Trophoblast cell (in vitro differentiated cells and primary cell): ENCODE results near the gene TIGD1.

Source experiments
- DNase-seq, 2 donors: peaks; one replicate each; pipeline ENCODE4 v3.0.0-alpha.2; 2016
- H2AFZ ChIP-seq: 2 replicates; pipeline ENCODE4 v1.6.1; 2013; ENCODE audit warnings: low read length, moderate library complexity, mild to moderate bottlenecking; ENCODE audit not compliant: insufficient read depth, poor library complexity
- H2AK5ac ChIP-seq: 2 replicates; pipeline ENCODE4 v1.6.1; 2013; ENCODE audit warnings: mild to moderate bottlenecking, low read length
- H2BK120ac ChIP-seq: 2 replicates; pipeline ENCODE4 v1.6.1; 2013; ENCODE audit warnings: low read length, mild to moderate bottlenecking, moderate library complexity; ENCODE audit not compliant: insufficient read depth, poor library complexity
- H2BK12ac ChIP-seq: 2 replicates; pipeline ENCODE4 v1.6.1; 2013; ENCODE audit warnings: mild to moderate bottlenecking, low read length, moderate library complexity
- H2BK5ac ChIP-seq: 2 replicates; pipeline ENCODE4 v1.6.1; 2013; ENCODE audit warnings: low read length, low read depth, moderate library complexity, mild to moderate bottlenecking; ENCODE audit not compliant: poor library complexity
- H3K14ac ChIP-seq: 2 replicates; pipeline ENCODE4 v1.6.1; 2013; ENCODE audit warnings: mild to moderate bottlenecking, low read length
- H3K18ac ChIP-seq: 2 replicates; pipeline ENCODE4 v1.6.1; 2013; ENCODE audit warnings: mild to moderate bottlenecking, low read length
- H3K23ac ChIP-seq: 2 replicates; pipeline ENCODE4 v1.6.1; 2013; ENCODE audit warnings: low read length
- H3K27ac ChIP-seq: 2 replicates; pipeline ENCODE4 v1.5.1; 2013; ENCODE audit warnings: low read depth, mild to moderate bottlenecking, inconsistent platforms, low read length, moderate library complexity
- H3K27me3 ChIP-seq: 2 replicates; pipeline ENCODE4 v1.6.1; 2013; ENCODE audit warnings: inconsistent platforms, mild to moderate bottlenecking, low read length, moderate library complexity; ENCODE audit not compliant: insufficient read depth
- H3K36me3 ChIP-seq, 2 experiments: 1 replicate in 1 of 2; 2 replicates in 1 of 2; pipeline ENCODE4 v1.6.1; 2013; ENCODE audit warnings: low read length in 2 of 2, mild to moderate bottlenecking in 2 of 2, moderate library complexity in 1 of 2; ENCODE audit not compliant: insufficient read depth in 2 of 2, control insufficient read depth in 1 of 2
- H3K4ac ChIP-seq: 2 replicates; pipeline ENCODE4 v1.6.1; 2013; ENCODE audit warnings: low read depth, mild to moderate bottlenecking, low read length, moderate library complexity
- H3K4me1 ChIP-seq, 2 experiments: 1 replicate in 1 of 2; 2 replicates in 1 of 2; pipeline ENCODE4 v1.6.1; 2013; ENCODE audit warnings: low read length in 2 of 2, mild to moderate bottlenecking in 2 of 2, moderate library complexity in 1 of 2; ENCODE audit not compliant: insufficient read depth in 2 of 2, control insufficient read depth in 1 of 2
- H3K4me2 ChIP-seq: 2 replicates; pipeline ENCODE4 v1.6.1; 2013; ENCODE audit warnings: inconsistent platforms, mild to moderate bottlenecking, low read length, moderate library complexity
- H3K4me3 ChIP-seq: 2 replicates; pipeline ENCODE4 v1.5.1; 2013; ENCODE audit warnings: mild to moderate bottlenecking, low read depth, low read length, inconsistent platforms
- H3K79me1 ChIP-seq: one replicate; pipeline ENCODE4 v1.6.1; 2013; ENCODE audit warnings: low read length
- H3K79me2 ChIP-seq: 2 replicates; pipeline ENCODE4 v1.6.1; 2013; ENCODE audit warnings: low read length, mild to moderate bottlenecking; ENCODE audit not compliant: control insufficient read depth, insufficient read depth, poor library complexity
- H3K9ac ChIP-seq: 2 replicates; pipeline ENCODE4 v1.6.1; 2013; ENCODE audit warnings: mild to moderate bottlenecking, low read length
- H3K9me3 ChIP-seq: 2 replicates; pipeline ENCODE4 v1.6.1; 2013; ENCODE audit warnings: low read depth, mild to moderate bottlenecking, control low read depth, inconsistent platforms, low read length; ENCODE audit not compliant: insufficient read depth
- H4K12ac ChIP-seq: 2 replicates; pipeline ENCODE4 v1.6.1; 2013; ENCODE audit warnings: low read depth, mild to moderate bottlenecking, low read length, moderate library complexity
- H4K8ac ChIP-seq: 2 replicates; pipeline ENCODE4 v1.6.1; 2013; ENCODE audit warnings: low read depth, mild to moderate bottlenecking, low read length, moderate library complexity
- H4K91ac ChIP-seq: one replicate; pipeline ENCODE4 v1.6.1; 2013; ENCODE audit warnings: low read depth, mild to moderate bottlenecking, low read length, moderate library complexity
- WGBS: extraction: QIAGEN DNeasy Blood & Tissue Kit; methylation state at CpG from one replicate; pipeline ENCODE4 v1.1.7; 2013; ENCODE audit warnings: missing lambda C conversion rate; ENCODE audit not compliant: insufficient read length, insufficient coverage; ENCODE audit errors: extremely low coverage; 5-methylcytosine and 5-hydroxymethylcytosine counted together

Gene TIGD1

DNA sequence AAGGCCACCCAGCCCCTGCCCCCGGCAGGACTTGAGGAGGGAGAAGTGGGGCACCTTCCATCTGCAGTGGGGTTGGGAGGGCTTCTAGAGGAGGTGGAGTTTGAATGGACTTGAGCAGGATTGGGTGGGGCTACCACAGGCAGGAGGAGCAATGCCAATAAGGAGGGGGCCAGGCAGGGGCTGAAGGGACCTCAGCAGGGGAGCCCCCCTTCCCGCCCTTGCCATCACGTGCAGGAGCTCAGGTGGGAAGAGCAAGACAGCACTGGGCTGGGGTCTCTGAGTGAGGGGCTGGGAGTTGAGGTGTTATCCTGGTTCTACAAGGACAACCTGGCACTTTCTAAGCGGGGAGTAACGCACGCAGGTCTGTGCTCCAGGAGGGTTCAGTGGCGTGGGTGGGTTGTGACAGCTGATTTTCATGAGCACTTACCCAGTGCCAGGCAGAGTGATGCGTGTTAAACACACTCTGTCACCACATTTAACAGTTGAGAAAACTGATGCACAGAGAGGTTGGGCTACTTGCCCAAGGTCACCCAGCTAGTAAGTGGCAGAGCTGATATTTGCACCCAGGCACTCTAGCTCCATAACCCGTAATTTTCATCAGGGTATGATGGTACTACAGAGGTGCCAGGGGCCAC lies 19.6 kb downstream of the TIGD1 start:
- Histone ChIP-seq H2AK5ac (no peak overlapping the region), H3K9me3 (peaks cover 1% of the 10 kb centered on the region), H3K14ac (no peak overlapping the region), H2AFZ (no peak overlapping the region), H3K27ac (no peak overlapping the region), H4K12ac (no peak overlapping the region), H3K4me1 (peaks cover 0 to 2% of the 10 kb centered on the region in 2 experiments), H4K8ac (no peak overlapping the region), H3K36me3 (no peaks in the 10 kb centered on the region), H3K9ac (no peak overlapping the region), H2BK12ac (no peak overlapping the region), H3K4me3 (no peak overlapping the region), H3K18ac (no peak overlapping the region), H2BK120ac (no peak overlapping the region), H3K23ac (no peak overlapping the region), H2BK5ac (no peak overlapping the region), H3K79me1 (no peaks in the 10 kb centered on the region), H3K4me2 (no peak overlapping the region), H3K4ac (no peak overlapping the region), H4K91ac (no peak overlapping the region), H3K79me2 (no peaks in the 10 kb centered on the region), H3K27me3 (no peaks in the 10 kb centered on the region)
- DNase-seq = no peak
- no CpG with 5 or more reads among the region's 9 CpGs for WGBS

DNA sequence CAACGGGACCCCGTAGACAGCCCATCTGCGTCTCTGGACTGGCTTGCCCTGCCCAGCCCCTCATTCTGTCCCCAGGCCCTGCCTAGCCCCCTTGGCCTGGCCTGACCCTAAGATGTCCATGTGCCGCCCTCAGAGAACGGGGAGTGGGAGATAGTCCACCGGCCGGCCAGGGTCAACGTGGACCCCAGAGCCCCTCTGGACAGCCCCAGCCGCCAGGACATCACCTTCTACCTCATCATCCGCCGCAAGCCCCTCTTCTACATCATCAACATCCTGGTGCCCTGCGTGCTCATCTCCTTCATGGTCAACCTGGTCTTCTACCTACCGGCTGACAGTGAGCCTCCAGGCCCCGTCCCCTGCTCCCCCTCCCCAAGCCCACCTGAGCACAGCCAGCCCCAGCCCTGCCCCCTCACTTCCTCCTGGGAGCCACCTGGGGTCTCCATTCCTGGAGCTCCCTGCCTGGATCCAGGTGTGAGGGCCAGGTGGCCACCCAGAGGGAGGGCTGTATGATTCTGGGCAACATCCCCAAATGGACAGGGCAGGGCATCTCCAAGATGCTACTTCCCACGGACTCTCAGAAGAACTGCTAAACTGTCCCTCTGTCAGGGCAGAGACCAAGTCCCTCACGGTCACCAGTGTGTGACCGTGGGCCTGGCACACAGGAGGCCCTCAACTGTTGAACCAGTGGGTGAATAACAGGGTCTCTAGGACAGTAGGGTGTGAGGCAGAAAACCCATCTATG lies 20.4 kb downstream of the TIGD1 start:
- Histone ChIP-seq H4K8ac (no peak overlapping the region), H4K12ac (no peak overlapping the region), H2AK5ac (no peak overlapping the region), H3K4me2 (no peak overlapping the region), H4K91ac (no peak overlapping the region), H3K79me1 (no peaks in the 10 kb centered on the region), H3K4me3 (peak overlapping the region; percentile 28), H2BK120ac (no peak overlapping the region), H3K4ac (no peak overlapping the region), H3K9ac (no peak overlapping the region), H3K9me3 (peaks cover 1% of the 10 kb centered on the region), H3K18ac (no peak overlapping the region), H2BK12ac (no peak overlapping the region), H3K4me1 (peaks cover 0 to 2% of the 10 kb centered on the region in 2 experiments), H3K79me2 (no peaks in the 10 kb centered on the region), H3K23ac (no peak overlapping the region), H3K14ac (no peak overlapping the region), H3K27me3 (peaks cover 3% of the 10 kb centered on the region), H2BK5ac (no peak overlapping the region), H2AFZ (no peak overlapping the region), H3K27ac (no peak overlapping the region), H3K36me3 (no peaks in the 10 kb centered on the region)
- no peak for DNase-seq
- no CpG with 5 or more reads among the region's 17 CpGs for WGBS

DNA sequence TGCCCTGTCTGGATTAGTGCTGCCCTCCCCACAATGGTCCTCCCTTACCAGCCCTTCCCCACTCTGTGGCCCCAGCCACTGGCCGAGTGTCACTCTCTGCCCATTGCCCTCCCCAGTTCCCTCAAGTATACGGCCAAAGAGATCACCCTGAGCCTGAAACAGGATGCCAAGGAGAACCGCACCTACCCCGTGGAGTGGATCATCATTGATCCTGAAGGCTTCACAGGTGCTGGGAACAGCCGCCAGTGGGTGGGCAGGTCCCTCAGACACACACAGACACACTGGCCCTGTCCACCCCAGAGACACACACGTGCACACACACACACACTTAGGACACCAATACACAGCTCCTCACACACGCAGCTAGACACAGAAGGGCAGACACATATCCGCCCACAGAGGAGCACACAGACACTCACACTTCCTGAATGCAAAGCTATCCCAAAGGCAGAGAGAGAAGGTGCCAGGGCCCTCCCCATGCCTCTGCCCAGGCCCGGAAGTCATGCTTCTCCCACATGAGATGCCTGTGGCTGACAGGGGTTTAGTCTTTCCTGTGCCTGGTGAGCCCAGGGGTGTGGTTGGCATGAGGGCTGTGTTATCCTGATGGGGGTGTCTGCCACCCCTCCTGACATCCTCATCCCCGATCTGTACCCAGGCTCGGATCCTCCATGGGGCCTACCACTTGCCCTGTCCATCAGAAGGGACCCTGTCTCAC lies 21.5 kb downstream of the TIGD1 start:
- DNase-seq = no peak
- Histone ChIP-seq H3K27ac (no peak overlapping the region), H2BK12ac (no peak overlapping the region), H3K9me3 (peaks cover 1% of the 10 kb centered on the region), H3K9ac (no peak overlapping the region), H3K36me3 (no peaks in the 10 kb centered on the region), H3K4me3 (no peak overlapping the region), H4K91ac (no peak overlapping the region), H4K12ac (no peak overlapping the region), H3K23ac (no peak overlapping the region), H3K18ac (no peak overlapping the region), H4K8ac (no peak overlapping the region), H3K27me3 (peaks cover 11% of the 10 kb centered on the region), H3K79me2 (no peaks in the 10 kb centered on the region), H3K4me1 (peaks cover 2 to 6% of the 10 kb centered on the region in 2 experiments), H3K4ac (no peak overlapping the region), H2AK5ac (no peak overlapping the region), H2BK120ac (no peak overlapping the region), H2BK5ac (no peak overlapping the region), H2AFZ (no peak overlapping the region), H3K14ac (no peak overlapping the region), H3K4me2 (no peak overlapping the region), H3K79me1 (no peaks in the 10 kb centered on the region)
- no CpG with 5 or more reads among the region's 11 CpGs for WGBS

DNA sequence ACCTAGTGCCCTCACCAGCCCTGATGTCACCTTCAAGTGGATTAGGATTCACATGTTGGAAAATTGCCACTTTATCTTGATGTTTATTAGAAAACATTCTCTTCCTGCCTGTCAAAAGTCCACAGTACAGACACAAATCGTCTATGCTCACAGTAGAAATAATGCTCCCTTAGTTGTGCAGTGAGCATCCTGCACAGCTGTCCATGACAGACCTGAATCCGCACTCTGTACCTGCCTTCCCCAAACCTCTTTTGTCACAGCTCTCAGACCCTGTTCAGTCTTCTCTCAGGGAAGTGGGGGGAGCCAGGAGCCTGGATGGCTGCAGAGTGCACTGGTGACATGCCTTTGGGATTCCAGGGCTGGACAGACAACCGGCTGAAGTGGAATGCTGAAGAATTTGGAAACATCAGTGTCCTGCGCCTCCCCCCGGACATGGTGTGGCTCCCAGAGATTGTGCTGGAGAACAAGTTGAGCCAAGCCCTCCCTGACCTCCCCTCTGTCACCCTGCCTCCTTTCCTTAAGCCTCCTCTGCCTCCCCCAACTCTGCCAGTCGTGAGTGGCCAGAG lies 22.4 kb downstream of the TIGD1 start:
- Histone ChIP-seq H3K4me3 (no peak overlapping the region), H3K79me2 (no peaks in the 10 kb centered on the region), H3K4me1 (peaks cover 2 to 6% of the 10 kb centered on the region in 2 experiments), H3K36me3 (no peaks in the 10 kb centered on the region), H3K4ac (no peak overlapping the region), H4K12ac (no peak overlapping the region), H2BK5ac (no peak overlapping the region), H3K9me3 (peaks cover 1% of the 10 kb centered on the region), H4K91ac (no peak overlapping the region), H3K79me1 (no peaks in the 10 kb centered on the region), H3K14ac (no peak overlapping the region), H2AFZ (no peak overlapping the region), H3K27me3 (peaks cover 20% of the 10 kb centered on the region), H2BK120ac (no peak overlapping the region), H3K27ac (no peak overlapping the region), H3K23ac (no peak overlapping the region), H3K18ac (no peak overlapping the region), H2AK5ac (no peak overlapping the region), H3K9ac (no peak overlapping the region), H3K4me2 (no peak overlapping the region), H4K8ac (no peak overlapping the region), H2BK12ac (no peak overlapping the region)
- DNase-seq = no peak
- no CpG with 5 or more reads among the region's 6 CpGs for whole genome bisulfite sequencing
